GM21529 (cell line): Measurements from ENCODE around the gene IL1R2.

Experiments used
- ATAC-seq: cut with Tn5 transposase; IDR thresholded peaks from one replicate; pipeline ENCODE4 v1.9.1; 2021; ENCODE audit not compliant: unreplicated experiment

The IL1R2 gene

GRCh38 chr2:102018823-102019445 is 27.2 kb downstream of the IL1R2 start:
- no peak for ATAC-seq

- peak; percentile 61 for ATAC-seq
Observed at GRCh38 chr2:102020596-102021170, 28.9 kb downstream of the IL1R2 start.

GRCh38 chr2:102021779-102022178 is 30.0 kb downstream of the IL1R2 start:
- no peak for ATAC-seq

- ATAC-seq: no peak
Observed at GRCh38 chr2:102022884-102023539, 31.3 kb downstream of the IL1R2 start.

- ATAC-seq: no peak
Observed at GRCh38 chr2:102024410-102024809, 32.6 kb downstream of the IL1R2 start.

- peak; percentile 65 for ATAC-seq
Observed at GRCh38 chr2:102025016-102025501, 33.3 kb downstream of the IL1R2 start.

GRCh38 chr2:102025583-102026267 is 34.0 kb downstream of the IL1R2 start:
- peak; percentile 51 for ATAC-seq

GRCh38 chr2:102027036-102027980 is 35.5 kb downstream of the IL1R2 start:
- ATAC-seq: no peak

- no peak for ATAC-seq
Observed at GRCh38 chr2:102028470-102028869, 36.7 kb downstream of the IL1R2 start.

- ATAC-seq: no peak
Observed at GRCh38 chr2:102029405-102029804, 37.6 kb downstream of the IL1R2 start.

- no peak for ATAC-seq
Observed at GRCh38 chr2:102029952-102030351, 38.2 kb downstream of the IL1R2 start.

GRCh38 chr2:102030502-102030854 is 38.7 kb downstream of the IL1R2 start:
- no peak for ATAC-seq

- ATAC-seq: no peak
Observed at GRCh38 chr2:102030855-102031527, 39.2 kb downstream of the IL1R2 start.

GRCh38 chr2:102032368-102033030 is 40.7 kb downstream of the IL1R2 start:
- ATAC-seq: no peak

- peak; percentile 79 for ATAC-seq
Observed at GRCh38 chr2:102033031-102033749, 41.4 kb downstream of the IL1R2 start.

GRCh38 chr2:102033750-102034682 is 42.3 kb downstream of the IL1R2 start:
- ATAC-seq: no peak

- no peak for ATAC-seq
Observed at GRCh38 chr2:102034683-102035548, 43.2 kb downstream of the IL1R2 start.
